ENCODE data around the gene PRTG.

Gene PRTG

GRCh38 chr15:55743729-55744655 is 1.0 kb upstream of the PRTG start:
- Histone ChIP-seq H3K4ac (ENCODE audit: low read depth in 1 of 2, low read length in 2 of 2) (peak overlapping the region in 1 of 2 experiments; percentile 58), H3K36me3 (ENCODE audit: control insufficient read depth in 1 of 2, insufficient read depth in 2 of 2, low read depth in 1 of 2, low read length in 2 of 2) (no peaks in the 10 kb centered on the region), H3K23ac (ENCODE audit: low read length in 2 of 2) (no peak overlapping the region), H2BK120ac (ENCODE audit: low read depth, low read length) (no peak overlapping the region), H3K79me1 (replicated peaks; ENCODE audit: low read length, poor library complexity, severe bottlenecking) (peaks cover 10% of the 10 kb centered on the region), H3K4me2 (ENCODE audit: low read length, poor library complexity, severe bottlenecking) (peak overlapping the region; percentile 89), H3K4me1 (ENCODE audit: control insufficient read depth, insufficient read depth, low read depth, low read length) (peaks cover 6% of the 10 kb centered on the region), H3K4me3 (ENCODE audit: insufficient read depth in 1 of 2, low read depth in 1 of 2, low read length in 2 of 2) (peak overlapping the region; percentile 78 to 79), H2BK5ac (ENCODE audit: low read depth, low read length, poor library complexity, severe bottlenecking) (no peak overlapping the region), H2BK15ac (ENCODE audit: low read depth, poor library complexity, severe bottlenecking) (no peak overlapping the region), H3K9me3 (ENCODE audit: control insufficient read depth, low read length) (no peaks in the 10 kb centered on the region), H2AK5ac (ENCODE audit: low read length, severe bottlenecking) (no peak overlapping the region), H3K27me3 (ENCODE audit: control insufficient read depth in 1 of 2, insufficient read depth in 1 of 2, low read length in 2 of 2) (peaks cover 0 to 29% of the 10 kb centered on the region in 2 experiments), H4K91ac (ENCODE audit: low read length) (no peak overlapping the region), H2BK12ac (ENCODE audit: low read length in 2 of 2) (peak overlapping the region in 1 of 2 experiments; percentile 90), H3K27ac (ENCODE audit: low read length, poor library complexity, severe bottlenecking) (peak overlapping the region; percentile 39), H3K18ac (ENCODE audit: low read depth in 1 of 2, low read length in 2 of 2) (peak overlapping the region; percentile 48 to 58), H2AFZ (ENCODE audit: low read depth, low read length) (peak overlapping the region; percentile 70), H4K8ac (ENCODE audit: low read length) (peak overlapping the region; percentile 71), H3K9ac (ENCODE audit: low read length) (peak overlapping the region; percentile 81), H3K14ac (ENCODE audit: low read length in 2 of 2) (no peak overlapping the region)
- DNase-seq: no peak
- 51% methylated on average over 15 of the region's 21 CpGs for WGBS

DNA sequence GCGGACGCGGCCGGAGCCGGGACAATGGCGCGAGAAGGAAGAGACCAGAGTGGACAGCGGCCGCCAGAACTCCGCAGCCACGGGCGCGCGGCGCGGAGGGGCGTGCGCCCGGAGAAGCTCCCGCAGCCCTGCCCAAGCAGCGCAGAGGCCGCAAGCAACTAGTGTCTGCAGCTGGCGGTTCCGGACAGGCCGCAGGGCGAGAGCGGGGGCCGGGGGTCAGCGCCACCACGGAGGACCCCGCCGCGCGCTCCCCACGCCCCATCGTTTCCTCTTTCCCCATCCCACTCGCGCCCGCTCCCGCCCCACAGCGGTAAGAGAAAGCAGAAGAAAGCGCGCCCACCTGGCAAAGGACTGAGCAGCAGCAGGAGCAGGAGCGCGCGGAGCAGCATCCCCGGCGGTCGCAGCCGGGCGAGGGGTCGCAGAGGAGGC is 440 bp downstream of the PRTG start:
- Histone ChIP-seq H3K14ac (ENCODE audit: low read length in 2 of 2) (peak overlapping the region in 1 of 2 experiments; percentile 82), H3K27me3 (ENCODE audit: control insufficient read depth in 1 of 2, insufficient read depth in 1 of 2, low read length in 2 of 2) (peaks cover 0 to 24% of the 10 kb centered on the region in 2 experiments), H2AK5ac (ENCODE audit: low read length, severe bottlenecking) (no peak overlapping the region), H2BK12ac (ENCODE audit: low read length in 2 of 2) (peak overlapping the region in 1 of 2 experiments; percentile 74), H4K91ac (ENCODE audit: low read length) (peak overlapping the region; percentile 58), H3K4me2 (ENCODE audit: low read length, poor library complexity, severe bottlenecking) (peak overlapping the region; percentile 89), H3K27ac (ENCODE audit: low read length, poor library complexity, severe bottlenecking) (no peak overlapping the region), H3K9me3 (ENCODE audit: control insufficient read depth, low read length) (no peaks in the 10 kb centered on the region), H2BK15ac (ENCODE audit: low read depth, poor library complexity, severe bottlenecking) (peak overlapping the region; percentile 86), H3K4me3 (ENCODE audit: insufficient read depth in 1 of 2, low read depth in 1 of 2, low read length in 2 of 2) (peak overlapping the region; percentile 78 to 79), H3K23ac (ENCODE audit: low read length in 2 of 2) (peak overlapping the region; percentile 95 to 97), H3K4me1 (ENCODE audit: control insufficient read depth, insufficient read depth, low read depth, low read length) (peaks cover 8% of the 10 kb centered on the region), H2BK5ac (ENCODE audit: low read depth, low read length, poor library complexity, severe bottlenecking) (no peak overlapping the region), H3K18ac (ENCODE audit: low read depth in 1 of 2, low read length in 2 of 2) (peak overlapping the region; percentile 82 to 88), H3K36me3 (ENCODE audit: control insufficient read depth in 1 of 2, insufficient read depth in 2 of 2, low read depth in 1 of 2, low read length in 2 of 2) (no peaks in the 10 kb centered on the region), H4K8ac (ENCODE audit: low read length) (peak overlapping the region; percentile 5), H3K9ac (ENCODE audit: low read length) (peak overlapping the region; percentile 81), H3K4ac (ENCODE audit: low read depth in 1 of 2, low read length in 2 of 2) (peak overlapping the region; percentile 61 to 72), H2BK120ac (ENCODE audit: low read depth, low read length) (peak overlapping the region; percentile 64), H2AFZ (ENCODE audit: low read depth, low read length) (peak overlapping the region; percentile 46), H3K79me1 (replicated peaks; ENCODE audit: low read length, poor library complexity, severe bottlenecking) (peaks cover 10% of the 10 kb centered on the region)
- WGBS: under 1% methylated on average over 32 of the region's 52 CpGs
- peak; percentile 68 for DNase-seq

GRCh38 chr15:55741833-55742497 is 987 bp downstream of the PRTG start:
- no peak overlapping the region for H2AFZ ChIP-seq (ENCODE audit: low read depth, low read length)
- H4K91ac ChIP-seq (ENCODE audit: low read length): peak overlapping the region; percentile 18
- peak overlapping the region; percentile 29 for H4K8ac ChIP-seq (ENCODE audit: low read length)

More at GRCh38 chr15:55741833-55742497, 987 bp downstream of the PRTG start:
- Histone ChIP-seq H3K79me1 (replicated peaks; ENCODE audit: low read length, poor library complexity, severe bottlenecking) (peaks cover 10% of the 10 kb centered on the region), H3K4ac (ENCODE audit: low read depth in 1 of 2, low read length in 2 of 2) (peak overlapping the region; percentile 53 to 57), H3K27me3 (ENCODE audit: control insufficient read depth in 1 of 2, insufficient read depth in 1 of 2, low read length in 2 of 2) (peaks cover 0 to 24% of the 10 kb centered on the region in 2 experiments), H3K27ac (ENCODE audit: low read length, poor library complexity, severe bottlenecking) (no peak overlapping the region), H2BK5ac (ENCODE audit: low read depth, low read length, poor library complexity, severe bottlenecking) (no peak overlapping the region), H3K36me3 (ENCODE audit: control insufficient read depth in 1 of 2, insufficient read depth in 2 of 2, low read depth in 1 of 2, low read length in 2 of 2) (no peaks in the 10 kb centered on the region), H3K14ac (ENCODE audit: low read length in 2 of 2) (peak overlapping the region in 1 of 2 experiments; percentile 26), H3K23ac (ENCODE audit: low read length in 2 of 2) (peak overlapping the region in 1 of 2 experiments; percentile 94), H2BK12ac (ENCODE audit: low read length in 2 of 2) (peak overlapping the region in 1 of 2 experiments; percentile 54), H3K4me1 (ENCODE audit: control insufficient read depth, insufficient read depth, low read depth, low read length) (peaks cover 9% of the 10 kb centered on the region), H3K4me3 (ENCODE audit: insufficient read depth in 1 of 2, low read depth in 1 of 2, low read length in 2 of 2) (peak overlapping the region; percentile 78 to 79), H3K4me2 (ENCODE audit: low read length, poor library complexity, severe bottlenecking) (peak overlapping the region; percentile 89), H2BK15ac (ENCODE audit: low read depth, poor library complexity, severe bottlenecking) (peak overlapping the region; percentile 86), H3K9me3 (ENCODE audit: control insufficient read depth, low read length) (no peaks in the 10 kb centered on the region), H2BK120ac (ENCODE audit: low read depth, low read length) (peak overlapping the region; percentile 8), H3K9ac (ENCODE audit: low read length) (peak overlapping the region; percentile 81), H2AK5ac (ENCODE audit: low read length, severe bottlenecking) (no peak overlapping the region), H3K18ac (ENCODE audit: low read depth in 1 of 2, low read length in 2 of 2) (peak overlapping the region; percentile 67 to 82)
- peak; percentile 42 for DNase-seq
- under 1% methylated on average over 34 of the region's 34 CpGs for whole genome bisulfite sequencing

Data from mesenchymal stem cell (in vitro differentiated cells and primary cell).